IMR-90 (cell line): Measurements from ENCODE around the gene MED19. TPM values are rescaled to one million over a fixed set of nuclear protein-coding genes. Genes with fewer than 3 reads are reported as not detected.
"Not testable (repeated sequence)": the region's sequence is repeated elsewhere in the genome, so short reads cannot be mapped to it uniquely, and the experiment has no call there.

Experiments
- ATAC-seq: fragments of 200-7000 bp; cut with Tn5 transposase; 2 replicates; pipeline ENCODE4 v1.9.1; 2020; ENCODE audit warnings: low read depth, mild to moderate bottlenecking, moderate library complexity
- BruUV-seq: library from RNA; stranded (reverse); fragments of 400-500 nt; replicated peaks from 2 replicates; lab custom pipeline; 2021; lab: Mats Ljungman, UMichigan
- CTCF ChIA-PET: fragments of 300-600 bp; formaldehyde crosslinking; extraction: SDS; loops from one replicate; lab custom pipeline; 2021; ENCODE audit warnings: antibody characterized with exemption; lab: Yijun Ruan, JAX
- POLR2A ChIA-PET: fragments of 300-600 bp; sonication (Branson Sonifier 250); formaldehyde crosslinking; loops from one replicate; lab custom pipeline; 2022; ENCODE audit warnings: antibody characterized with exemption; ENCODE audit not compliant: unreplicated experiment; lab: Charles Lee
- DNase-seq: peaks from one replicate; pipeline ENCODE4 v3.0.0; 2013
- H2AFZ ChIP-seq: replicated peaks from 2 replicates; pipeline ENCODE3; 2013; ENCODE audit warnings: low read length, mild to moderate bottlenecking; ENCODE audit not compliant: poor library complexity
- H2AK5ac ChIP-seq: 2 replicates; pipeline ENCODE4 v1.6.1; 2013; ENCODE audit warnings: low read depth, low read length, inconsistent platforms
- H2AK9ac ChIP-seq: replicated peaks from 2 replicates; pipeline ENCODE3; 2013; ENCODE audit warnings: mild to moderate bottlenecking, low read depth, low read length, moderate library complexity; ENCODE audit not compliant: poor library complexity
- H2BK120ac ChIP-seq: 2 replicates; pipeline ENCODE4 v1.6.1; 2013; ENCODE audit warnings: low read depth, low read length, inconsistent platforms
- H2BK15ac ChIP-seq: 3 replicates; pipeline ENCODE4 v1.6.1; 2013; ENCODE audit warnings: low read depth, low read length, inconsistent platforms
- H2BK20ac ChIP-seq: 2 replicates; pipeline ENCODE4 v1.6.1; 2013; ENCODE audit warnings: low read depth, mild to moderate bottlenecking, inconsistent platforms, low read length, moderate library complexity
- H2BK5ac ChIP-seq: 2 replicates; pipeline ENCODE4 v1.6.1; 2013; ENCODE audit warnings: mild to moderate bottlenecking, low read depth, low read length, inconsistent platforms; ENCODE audit not compliant: poor library complexity, severe bottlenecking
- H3K14ac ChIP-seq: replicated peaks from 2 replicates; pipeline ENCODE4 v1.6.1; 2013; ENCODE audit warnings: low read depth, low read length, inconsistent platforms
- H3K18ac ChIP-seq: 2 replicates; pipeline ENCODE4 v1.6.1; 2013; ENCODE audit warnings: low read depth, low read length, control low read depth
- H3K23ac ChIP-seq: 2 replicates; pipeline ENCODE4 v1.6.1; 2013; ENCODE audit warnings: low read depth, low read length, inconsistent platforms
- H3K27ac ChIP-seq: 2 replicates; pipeline ENCODE4 v1.5.1; 2013; ENCODE audit warnings: mild to moderate bottlenecking, control low read depth, low read length; ENCODE audit not compliant: insufficient read depth
- H3K27me3 ChIP-seq: 2 replicates; pipeline ENCODE4 v1.6.1; 2013; ENCODE audit warnings: low read length; ENCODE audit not compliant: control insufficient read depth, insufficient read depth
- H3K36me3 ChIP-seq: 2 replicates; pipeline ENCODE4 v1.6.1; 2013; ENCODE audit warnings: low read length, mixed read lengths; ENCODE audit not compliant: control insufficient read depth, insufficient read depth
- H3K4ac ChIP-seq: 2 replicates; pipeline ENCODE4 v1.6.1; 2013; ENCODE audit warnings: low read depth, low read length, inconsistent platforms
- H3K4me1 ChIP-seq: 2 replicates; pipeline ENCODE4 v1.6.1; 2013; ENCODE audit warnings: low read length, mixed read lengths; ENCODE audit not compliant: control insufficient read depth, insufficient read depth
- H3K4me2 ChIP-seq: 2 replicates; pipeline ENCODE4 v1.6.1; 2013; ENCODE audit warnings: low read depth, mild to moderate bottlenecking, control low read depth, low read length, moderate library complexity
- H3K4me3 ChIP-seq: 2 replicates; pipeline ENCODE4 v1.5.1; 2013; ENCODE audit warnings: low read depth, mild to moderate bottlenecking, control low read depth, low read length, moderate library complexity; ENCODE audit not compliant: insufficient read depth
- H3K56ac ChIP-seq: 2 replicates; pipeline ENCODE4 v1.6.1; 2013; ENCODE audit warnings: low read length, inconsistent platforms; ENCODE audit not compliant: insufficient read depth; ENCODE audit errors: extremely low read depth
- H3K79me1 ChIP-seq, 2 experiments: 2 replicates each; pipeline ENCODE4 v1.6.1; 2013; ENCODE audit warnings: low read length in 2 of 2, inconsistent platforms in 1 of 2, low read depth in 1 of 2
- H3K9ac ChIP-seq: 2 replicates; pipeline ENCODE4 v1.6.1; 2013; ENCODE audit warnings: low read depth, low read length, control low read depth
- H3K9me1 ChIP-seq: 2 replicates; pipeline ENCODE4 v1.6.1; 2013; ENCODE audit warnings: low read length, inconsistent platforms; ENCODE audit not compliant: insufficient read depth
- H3K9me3 ChIP-seq: 2 replicates; pipeline ENCODE4 v1.6.1; 2013; ENCODE audit warnings: low read length; ENCODE audit not compliant: control insufficient read depth, insufficient read depth
- H4K20me1 ChIP-seq: 2 replicates; pipeline ENCODE4 v1.6.1; 2013; ENCODE audit warnings: low read length, inconsistent platforms; ENCODE audit not compliant: insufficient read depth
- H4K5ac ChIP-seq: 2 replicates; pipeline ENCODE4 v1.6.1; 2013; ENCODE audit warnings: mild to moderate bottlenecking, low read depth, low read length, control low read depth
- H4K8ac ChIP-seq, 2 experiments: 2 replicates each; pipeline ENCODE4 v1.6.1; 2013; ENCODE audit warnings: low read depth in 2 of 2, low read length in 2 of 2, control low read depth in 1 of 2, inconsistent platforms in 1 of 2
- H4K91ac ChIP-seq: 2 replicates; pipeline ENCODE4 v1.6.1; 2013; ENCODE audit warnings: low read depth, low read length, inconsistent platforms; ENCODE audit not compliant: insufficient read depth
- CEBPB ChIP-seq: IDR thresholded peaks from 2 replicates; pipeline ENCODE4 v1.6.1; 2012; ENCODE audit warnings: low read depth, low read length, improper control_type of control experiment
- RFX5 ChIP-seq: IDR thresholded peaks from 2 replicates; pipeline ENCODE4 v1.8.0; 2012; ENCODE audit warnings: low read depth, mild to moderate bottlenecking, low read length, moderate library complexity
- SMC3 ChIP-seq: fragments of 150-350 bp; IDR thresholded peaks from 2 replicates; pipeline ENCODE4 v1.6.1; 2016; ENCODE audit warnings: low read depth, mild to moderate bottlenecking, antibody characterized with exemption, low read length, moderate library complexity
- WGBS, 2 experiments: methylation state at CpG; one replicate each; pipeline versions ENCODE4 v1.1.5 to v1.1.7; 2013; ENCODE audit warnings: missing lambda C conversion rate in 2 of 2; ENCODE audit not compliant: insufficient read length in 1 of 2; ENCODE audit errors: extremely low coverage in 2 of 2; 5-methylcytosine and 5-hydroxymethylcytosine counted together
- dilution Hi-C: fragments of 300-500 bp; cut with HindIII; formaldehyde crosslinking; loops from one replicate; pipeline ENCODE4 v1.14.3; 2018; ENCODE audit warnings: low sequenced_read_pairs; ENCODE audit not compliant: unreplicated experiment
- in situ Hi-C: fragments of 300-500 bp; cut with MboI; formaldehyde crosslinking; loops from 3 replicates; pipeline ENCODE4 v1.14.3; 2019; ENCODE audit warnings: low sequenced_read_pairs, inconsistent platforms, mixed read lengths
- intact Hi-C: fragments of 100-400 bp; cut with micrococcal nuclease; formaldehyde crosslinking; loops from 2 replicates; pipeline ENCODE4 v1.10.0; 2022
- polyA plus RNA-seq, 3 experiments: library from polyadenylated mRNA; depleted of rRNA; stranded (reverse); fragments of >200 nt; gene quantifications; 2 replicates each; pipeline ENCODE4 v1.2.3, GENCODE V29; 2012; ENCODE audit warnings: low replicate concordance in 1 of 3
- total RNA-seq: library from RNA; depleted of rRNA; stranded (reverse); fragments of >200 nt; gene quantifications from 2 replicates; pipeline ENCODE4 v1.2.3, GENCODE V29; 2012

Gene MED19
- total and polyA plus RNA-seq, 2 of the 4 experiments (the other 2 are of a cell fraction) = 14.0 to 35.0 TPM

- H3K27me3 ChIP-seq = no peaks in the 10 kb centered on the region
- no peak overlapping the region for H2AK9ac ChIP-seq
- H3K36me3 ChIP-seq = peaks cover 3% of the 10 kb centered on the region; the same call in 1 of the 2 replicates
- no peak overlapping the region for H3K4me3 ChIP-seq
- H3K56ac ChIP-seq = no peak overlapping the region
- H3K14ac ChIP-seq = no peak overlapping the region
- 0 out of 2 replicates have a peak, but pooled peaks cover 3% of the 10 kb centered on the region for H3K9me1 ChIP-seq
- TF ChIP-seq CEBPB (peak; percentile 69), RFX5 (no peak), SMC3 (no peak)
- DNase-seq (no peak), ATAC-seq (no peak)
- H2AFZ ChIP-seq = no peak overlapping the region
- no peak overlapping the region for H4K91ac ChIP-seq
- dilution Hi-C loops = no loop called here
- H3K27ac ChIP-seq = no peak overlapping the region
- H2BK20ac ChIP-seq = no peak overlapping the region
- WGBS, 2 experiments = 100% methylated on average over 1 of the region's 5 CpGs; no CpG with 5 or more reads in 1 of the 2 experiments
- H3K4ac ChIP-seq = no peak overlapping the region
- H4K20me1 ChIP-seq = 0 out of 2 replicates have a peak, but pooled peaks cover 1% of the 10 kb centered on the region
- H2BK5ac ChIP-seq = no peak overlapping the region
- in situ Hi-C loops = no loop called here
- no peak overlapping the region for H2AK5ac ChIP-seq
- POLR2A ChIA-PET = no interaction called here
- no TSS peak for BruUV-seq
- H3K4me1 ChIP-seq = peaks cover 5% of the 10 kb centered on the region; the same call in 1 of the 2 replicates
- no peaks in the 10 kb centered on the region for H3K9me3 ChIP-seq
- no peak overlapping the region for H3K18ac ChIP-seq
- H3K9ac ChIP-seq = no peak overlapping the region
- H3K79me1 ChIP-seq = peaks cover 19 to 66% of the 10 kb centered on the region in 2 experiments
- no peak overlapping the region for H2BK120ac ChIP-seq
- H3K23ac ChIP-seq = no peak overlapping the region
- no peak overlapping the region for H3K4me2 ChIP-seq
- H4K8ac ChIP-seq = no peak overlapping the region
- intact Hi-C loops = no loop called here
- CTCF ChIA-PET = interaction anchor here (0.8 kb wide), 1 partner anchor 22 kb away, joined by 3 read pairs; no protein-coding TSS in a partner anchor
- H4K5ac ChIP-seq = no peak overlapping the region
- H2BK15ac ChIP-seq = no peak overlapping the region
These were observed 2.1 kb downstream of the MED19 start for GRCh38 chr11:57709802-57710367.

- BruUV-seq, H3K27ac ChIP-seq, H2AK9ac ChIP-seq, H4K5ac ChIP-seq, intact Hi-C loops, ATAC-seq, H3K9me3 ChIP-seq, H3K27me3 ChIP-seq, H3K18ac ChIP-seq, H2BK5ac ChIP-seq, in situ Hi-C loops, H4K8ac ChIP-seq, CTCF ChIA-PET, H2AK5ac ChIP-seq, H3K9ac ChIP-seq, H2BK120ac ChIP-seq, DNase-seq, H3K4ac ChIP-seq, H4K20me1 ChIP-seq, H2AFZ ChIP-seq, H3K4me2 ChIP-seq, POLR2A ChIA-PET, H3K23ac ChIP-seq, H4K91ac ChIP-seq, H3K9me1 ChIP-seq, H3K56ac ChIP-seq, H3K4me3 ChIP-seq, H2BK15ac ChIP-seq, H2BK20ac ChIP-seq, H3K14ac ChIP-seq, dilution Hi-C loops, H3K4me1 ChIP-seq: not testable (repeated sequence)
- H3K36me3 ChIP-seq = peaks cover 28% of the 10 kb centered on the region
- peaks cover 20 to 43% of the 10 kb centered on the region in 2 experiments for H3K79me1 ChIP-seq
- no CpG with 5 or more reads among the region's 8 CpGs for WGBS, 2 experiments
These were observed 6.6 kb downstream of the MED19 start for GRCh38 chr11:57705432-57705831.
